Nephron (organoid): Measurements from ENCODE around the gene PGM2.

Experiments
- H3K27ac Mint-ChIP-seq, 3 experiments: 2 replicates each; pipeline ENCODE4 v1.8.0; 2020; ENCODE audit warnings: mixed read lengths in 3 of 3, mild to moderate bottlenecking in 2 of 3, moderate library complexity in 1 of 3
- H3K27me3 Mint-ChIP-seq: 2 replicates; pipeline ENCODE4 v1.8.0; 2021; ENCODE audit warnings: low read depth, mild to moderate bottlenecking, moderate library complexity, mixed read lengths
- H3K36me3 Mint-ChIP-seq: 2 replicates; pipeline ENCODE4 v1.8.0; 2020; ENCODE audit warnings: low read depth, mixed read lengths
- H3K4me1 Mint-ChIP-seq: 2 replicates; pipeline ENCODE4 v1.8.0; 2020; ENCODE audit warnings: mixed read lengths
- H3K4me3 Mint-ChIP-seq, 3 experiments: 2 replicates each; pipeline ENCODE4 v1.8.0; 2020; ENCODE audit warnings: mild to moderate bottlenecking in 3 of 3, mixed read lengths in 3 of 3, moderate library complexity in 2 of 3
- H3K9me3 Mint-ChIP-seq: 2 replicates; pipeline ENCODE4 v1.8.0; 2020; ENCODE audit warnings: mixed read lengths
- CTCF ChIP-seq, 3 experiments: fragments of 200-600 bp; sonication (generic); IDR thresholded peaks; one replicate each; pipeline ENCODE4 v1.5.0; 2021; ENCODE audit warnings: antibody characterized with exemption in 3 of 3; ENCODE audit not compliant: unreplicated experiment in 3 of 3

Gene PGM2

GRCh38 chr4:37828843-37829242, 2.4 kb downstream of the PGM2 start:
- no peak for TF ChIP-seq CTCF (IDR thresholded peaks at IDR 0.05; ENCODE audit: unreplicated experiment in 3 of 3)
- Mint-ChIP-seq H3K4me1 (peaks cover 28% of the 10 kb centered on the region), H3K27ac (no peak overlapping the region), H3K4me3 (peak overlapping the region; percentile 68 to 79 (median 79)), H3K36me3 (peaks cover 28% of the 10 kb centered on the region), H3K27me3 (no peaks in the 10 kb centered on the region), H3K9me3 (no peaks in the 10 kb centered on the region)

- H3K9me3 Mint-ChIP-seq: no peaks in the 10 kb centered on the region
- no peak for TF ChIP-seq CTCF (IDR thresholded peaks at IDR 0.05; ENCODE audit: unreplicated experiment in 3 of 3)
- no peak overlapping the region for H3K27ac Mint-ChIP-seq
- peaks cover 23% of the 10 kb centered on the region for H3K4me1 Mint-ChIP-seq
- no peaks in the 10 kb centered on the region for H3K27me3 Mint-ChIP-seq
- no peak overlapping the region for H3K4me3 Mint-ChIP-seq
- H3K36me3 Mint-ChIP-seq: peaks cover 33% of the 10 kb centered on the region
Measured at GRCh38 chr4:37830640-37831039, 4.2 kb downstream of the PGM2 start.

GRCh38 chr4:37835031-37835430, 8.5 kb downstream of the PGM2 start:
- H3K27ac Mint-ChIP-seq: no peak overlapping the region
- no peak overlapping the region for H3K4me3 Mint-ChIP-seq
- H3K27me3 Mint-ChIP-seq: no peaks in the 10 kb centered on the region
- no peak for TF ChIP-seq CTCF (IDR thresholded peaks at IDR 0.05; ENCODE audit: unreplicated experiment in 3 of 3)
- H3K4me1 Mint-ChIP-seq: peaks cover 4% of the 10 kb centered on the region
- no peaks in the 10 kb centered on the region for H3K9me3 Mint-ChIP-seq
- peaks cover 53% of the 10 kb centered on the region for H3K36me3 Mint-ChIP-seq

- no peak overlapping the region for H3K4me3 Mint-ChIP-seq
- TF ChIP-seq CTCF (IDR thresholded peaks at IDR 0.05; ENCODE audit: unreplicated experiment in 3 of 3): no peak
- H3K27me3 Mint-ChIP-seq: no peaks in the 10 kb centered on the region
- no peaks in the 10 kb centered on the region for H3K9me3 Mint-ChIP-seq
- H3K4me1 Mint-ChIP-seq: peaks cover 4% of the 10 kb centered on the region
- peaks cover 50% of the 10 kb centered on the region for H3K36me3 Mint-ChIP-seq
- no peak overlapping the region for H3K27ac Mint-ChIP-seq
Measured at GRCh38 chr4:37835806-37836205, 9.3 kb downstream of the PGM2 start.

- Mint-ChIP-seq H3K4me3 (no peak overlapping the region), H3K27me3 (no peaks in the 10 kb centered on the region), H3K36me3 (peaks cover 51% of the 10 kb centered on the region), H3K9me3 (no peaks in the 10 kb centered on the region), H3K27ac (no peak overlapping the region), H3K4me1 (peaks cover 4% of the 10 kb centered on the region)
- TF ChIP-seq CTCF (IDR thresholded peaks at IDR 0.05; ENCODE audit: unreplicated experiment in 3 of 3): no peak
Measured at GRCh38 chr4:37836274-37836673, 9.8 kb downstream of the PGM2 start.

GRCh38 chr4:37836838-37837440, 10.5 kb downstream of the PGM2 start:
- no peaks in the 10 kb centered on the region for H3K9me3 Mint-ChIP-seq
- no peak for TF ChIP-seq CTCF (IDR thresholded peaks at IDR 0.05; ENCODE audit: unreplicated experiment in 3 of 3)
- H3K36me3 Mint-ChIP-seq: peaks cover 52% of the 10 kb centered on the region
- H3K4me1 Mint-ChIP-seq: peaks cover 4% of the 10 kb centered on the region
- H3K4me3 Mint-ChIP-seq: no peak overlapping the region
- H3K27me3 Mint-ChIP-seq: no peaks in the 10 kb centered on the region
- peak overlapping the region in 1 of 3 experiments; percentile 65 for H3K27ac Mint-ChIP-seq
